ENCODE measurements around the gene ARL4C.

DNA sequence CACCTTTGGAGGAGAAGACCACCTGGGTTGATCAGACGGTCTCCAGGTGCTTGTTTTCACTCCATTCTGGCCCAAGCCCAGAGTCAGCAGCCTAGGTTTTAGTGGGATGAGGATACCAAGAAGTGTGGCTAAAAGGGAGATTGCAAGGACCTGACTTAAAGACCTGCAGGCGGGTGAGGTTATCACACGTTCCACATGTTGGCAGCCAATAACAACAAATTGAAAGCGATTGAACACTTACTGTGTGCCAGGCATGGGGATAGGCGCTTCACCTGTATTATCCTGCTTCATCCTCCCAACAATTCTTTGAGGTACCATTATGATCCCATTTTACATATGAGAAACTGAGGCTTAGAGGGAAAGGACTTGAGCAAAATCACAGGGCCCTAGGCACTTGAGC lies 5.0 kb downstream of the ARL4C start:
- TF ChIP-seq CTCF (IDR thresholded peaks at IDR 0.05 in 4 of 5, conservative IDR thresholded peaks at IDR 0.05 in 1 of 5) (no peak), POLR2A (IDR thresholded peaks at IDR 0.05) (no peak)
